ENCODE data around the gene TMCO4.
"Not testable (repeated sequence)": the region's sequence is repeated elsewhere in the genome, so short reads cannot be mapped to it uniquely, and the experiment has no call there.

The TMCO4 gene

GRCh38 chr1:19635646-19636045, 164.1 kb downstream of the TMCO4 start:
- no peak for DNase-seq

- not testable (repeated sequence) for DNase-seq
Observed at GRCh38 chr1:19635064-19635463, 164.7 kb downstream of the TMCO4 start.

GRCh38 chr1:19633106-19633505, 166.6 kb downstream of the TMCO4 start:
- no peak for DNase-seq

All from activated gamma-delta T cell treated with Interleukin-2 at 50 U/mL for 16 hours (primary cell).